Body of pancreas (tissue), 4 donors: ENCODE results near the gene MOV10L1. TPM values are rescaled to one million over a fixed set of nuclear protein-coding genes. Genes with fewer than 3 reads are reported as not detected.

ENCODE experiments used
- ATAC-seq: fragments of 150-250 bp; one replicate; pipeline ENCODE4 v1.9.1; 2016
- DNase-seq, 4 donors: peaks; one replicate each; pipeline ENCODE4 v3.0.0-alpha.2; 2019
- H3K27ac ChIP-seq, 4 donors: fragments of 200-600 bp; sonication (generic); 1 replicate in 3 of 4; 2 replicates in 1 of 4; pipeline versions ENCODE4 v1.5.1 to v1.6.1; 2016 to 2019; ENCODE audit warnings: mild to moderate bottlenecking in 1 of 4, mixed read lengths in 1 of 4, moderate library complexity in 1 of 4
- H3K27me3 ChIP-seq, 2 donors: fragments of 200-600 bp; sonication (generic); one replicate each; pipeline ENCODE4 v1.6.0; 2016; ENCODE audit warnings: mild to moderate bottlenecking in 1 of 2
- H3K36me3 ChIP-seq, 2 donors: fragments of 200-600 bp; sonication (generic); replicated peaks in 1 of 2; 2 replicates each; pipeline ENCODE4 v1.5.1; 2016; ENCODE audit warnings: low read depth in 2 of 2; ENCODE audit not compliant: insufficient read depth in 1 of 2
- H3K4me1 ChIP-seq: fragments of 200-600 bp; sonication (generic); one replicate; pipeline ENCODE4 v1.6.0; 2016
- H3K4me3 ChIP-seq, 2 donors: fragments of 200-600 bp; sonication (generic); 1 replicate in 1 of 2; 2 replicates in 1 of 2; pipeline ENCODE4 v1.5.1; 2016 to 2019
- H3K9me3 ChIP-seq, 3 donors: fragments of 200-600 bp; sonication (generic); 1 replicate in 2 of 3; 2 replicates in 1 of 3; pipeline ENCODE4 v1.5.1; 2016
- CTCF ChIP-seq, 7 experiments: fragments of 450-650 bp in 4 of 7; fragments of 200-600 bp in 3 of 7; sonication (generic) in 3 of 7; IDR thresholded peaks; one replicate each; pipeline ENCODE4 v1.5.1; 2016 to 2019; ENCODE audit warnings: antibody characterized with exemption in 7 of 7
- POLR2A ChIP-seq, 3 donors: fragments of 450-650 bp; IDR thresholded peaks; one replicate each; pipeline ENCODE4 v1.6.1; 2016; ENCODE audit warnings: antibody characterized with exemption in 3 of 3, mild to moderate bottlenecking in 2 of 3
- whole genome bisulfite sequencing, 2 donors: methylation state at CpG; one replicate each; pipeline ENCODE4 v1.1.5; 2017; 5-methylcytosine and 5-hydroxymethylcytosine counted together
- intact Hi-C: fragments of 100-400 bp; cut with DNase I; formaldehyde crosslinking; loops from one replicate; pipeline ENCODE4 v1.15.1; 2023
- total RNA-seq, 2 donors: library from RNA; depleted of rRNA; stranded (reverse); fragments of >200 nt; gene quantifications; one replicate each; pipeline ENCODE4 v1.1.0, GENCODE V29; 2016

Gene MOV10L1
- total RNA-seq, 2 donors from 2014 or later: 0.52 TPM; not detected in 1

GRCh38 chr22:50175921-50176849, 86.4 kb downstream of the MOV10L1 start:
- WGBS, 2 donors: 65 to 79% methylated on average over 13 to 27 of the region's 27 CpGs
- no peaks in the 10 kb centered on the region for H3K9me3 ChIP-seq
- TF ChIP-seq CTCF (IDR thresholded peaks at IDR 0.05) (no peak), POLR2A (IDR thresholded peaks at IDR 0.05) (no peak)
- peaks cover 2% of the 10 kb centered on the region for H3K4me1 ChIP-seq
- ATAC-seq: no peak
- no peak overlapping the region for H3K27ac ChIP-seq
- H3K27me3 ChIP-seq: no peaks in the 10 kb centered on the region
- H3K36me3 ChIP-seq: no peaks in the 10 kb centered on the region
- intact Hi-C loops: no loop called here
- H3K4me3 ChIP-seq: no peak overlapping the region
- no peak for DNase-seq

GRCh38 chr22:50176850-50177536, 87.2 kb downstream of the MOV10L1 start:
- no peak overlapping the region for H3K27ac ChIP-seq
- TF ChIP-seq POLR2A (IDR thresholded peaks at IDR 0.05) (no peak), CTCF (IDR thresholded peaks at IDR 0.05) (no peak)
- no peaks in the 10 kb centered on the region for H3K9me3 ChIP-seq
- H3K4me3 ChIP-seq: no peak overlapping the region
- ATAC-seq: no peak
- 93 to 94% methylated on average over 72 to 74 of the region's 76 CpGs for WGBS, 2 donors
- H3K4me1 ChIP-seq: peaks cover under 1% of the 10 kb centered on the region
- DNase-seq: no peak
- no peaks in the 10 kb centered on the region for H3K27me3 ChIP-seq
- intact Hi-C loops: no loop called here
- no peaks in the 10 kb centered on the region for H3K36me3 ChIP-seq

GRCh38 chr22:50177537-50178470, 88.0 kb downstream of the MOV10L1 start:
- ATAC-seq: no peak
- no peaks in the 10 kb centered on the region for H3K27me3 ChIP-seq
- WGBS, 2 donors: 76 to 84% methylated on average over 61 to 70 of the region's 98 CpGs
- no peak overlapping the region for H3K27ac ChIP-seq
- H3K4me3 ChIP-seq: no peak overlapping the region
- no peak for DNase-seq
- intact Hi-C loops: no loop called here
- H3K9me3 ChIP-seq: no peaks in the 10 kb centered on the region
- H3K4me1 ChIP-seq: peaks cover 8% of the 10 kb centered on the region
- TF ChIP-seq CTCF (IDR thresholded peaks at IDR 0.05) (no peak), POLR2A (IDR thresholded peaks at IDR 0.05) (no peak)
- no peaks in the 10 kb centered on the region for H3K36me3 ChIP-seq

GRCh38 chr22:50178471-50178864, 88.7 kb downstream of the MOV10L1 start:
- Histone ChIP-seq H3K4me1 (peaks cover 15% of the 10 kb centered on the region), H3K4me3 (no peak overlapping the region), H3K9me3 (no peaks in the 10 kb centered on the region), H3K27me3 (no peaks in the 10 kb centered on the region), H3K36me3 (no peaks in the 10 kb centered on the region), H3K27ac (no peak overlapping the region)
- no peak for DNase-seq
- 60 to 65% methylated on average over 6 to 17 of the region's 22 CpGs for WGBS, 2 donors
- no peak for ATAC-seq
- intact Hi-C loops: no loop called here
- no peak for TF ChIP-seq POLR2A (IDR thresholded peaks at IDR 0.05)
- TF ChIP-seq CTCF (IDR thresholded peaks at IDR 0.05): no peak
